ENCODE results near the gene R3HDM4.
A peak's percentile ranks its signal among the peaks of the same experiment; 100 is the strongest.

R3HDM4 gene

GRCh38 chr19:933553-933882, 20.5 kb upstream of the R3HDM4 start:
- H4K91ac ChIP-seq (ENCODE audit: low read depth, low read length, poor library complexity): no peak overlapping the region
- peaks cover 37 to 81% of the 10 kb centered on the region in 2 donors for H3K36me3 ChIP-seq (replicated peaks in 1 of 2; ENCODE audit: control insufficient read depth in 2 of 2, insufficient read depth in 2 of 2, low read length in 2 of 2)
- H3K23ac ChIP-seq (ENCODE audit: low read depth, low read length, poor library complexity): no peak overlapping the region
- no peak overlapping the region for H2AK5ac ChIP-seq (ENCODE audit: low read depth, low read length)
- H4K8ac ChIP-seq (ENCODE audit: low read depth, low read length): no peak overlapping the region
- no peak overlapping the region for H3K4ac ChIP-seq (ENCODE audit: low read length)
- H3K14ac ChIP-seq (ENCODE audit: low read length): no peak overlapping the region
- no peak overlapping the region for H3K27ac ChIP-seq (replicated peaks; ENCODE audit: low read length)
- DNase-seq (ENCODE audit: low spot score): no peak
- H2BK120ac ChIP-seq (ENCODE audit: low read depth, low read length): no peak overlapping the region
- no peaks in the 10 kb centered on the region for H3K27me3 ChIP-seq (ENCODE audit: control insufficient read depth in 3 of 3, insufficient read depth in 3 of 3, low read depth in 1 of 3, low read length in 3 of 3)
- no peak overlapping the region for H2BK12ac ChIP-seq (ENCODE audit: low read length)
- peak overlapping the region; percentile 18 for H3K4me2 ChIP-seq (ENCODE audit: insufficient read depth, low read length, poor library complexity, severe bottlenecking)
- H3K4me1 ChIP-seq (ENCODE audit: control insufficient read depth in 2 of 2, insufficient read depth in 1 of 2, low read depth in 1 of 2, low read length in 2 of 2): peaks cover 4 to 7% of the 10 kb centered on the region in 2 donors
- no peak overlapping the region for H2AFZ ChIP-seq (ENCODE audit: low read length)
- no peak overlapping the region for H2BK15ac ChIP-seq (ENCODE audit: low read length)
- no CpG with 5 or more reads among the region's 14 CpGs for WGBS, 2 donors (ENCODE audit: extremely low coverage in 2 of 2, insufficient read length in 2 of 2, insufficient replicate concordance in 1 of 2)
- no peak overlapping the region for H3K9ac ChIP-seq (ENCODE audit: low read depth, low read length, poor library complexity)
- H2BK5ac ChIP-seq (ENCODE audit: low read length): peak overlapping the region; percentile 90
- H3K9me3 ChIP-seq (replicated peaks in 1 of 2; ENCODE audit: control insufficient read depth in 2 of 2, insufficient read depth in 1 of 2, low read depth in 1 of 2, low read length in 2 of 2): peaks cover 0 to 3% of the 10 kb centered on the region in 2 donors
- peaks cover 35% of the 10 kb centered on the region for H3K79me1 ChIP-seq (ENCODE audit: low read depth, low read length)
- peak overlapping the region; percentile 81 for H3K18ac ChIP-seq (ENCODE audit: low read length)
- H3K4me3 ChIP-seq (ENCODE audit: low read length in 2 of 2): no peak overlapping the region

DNA sequence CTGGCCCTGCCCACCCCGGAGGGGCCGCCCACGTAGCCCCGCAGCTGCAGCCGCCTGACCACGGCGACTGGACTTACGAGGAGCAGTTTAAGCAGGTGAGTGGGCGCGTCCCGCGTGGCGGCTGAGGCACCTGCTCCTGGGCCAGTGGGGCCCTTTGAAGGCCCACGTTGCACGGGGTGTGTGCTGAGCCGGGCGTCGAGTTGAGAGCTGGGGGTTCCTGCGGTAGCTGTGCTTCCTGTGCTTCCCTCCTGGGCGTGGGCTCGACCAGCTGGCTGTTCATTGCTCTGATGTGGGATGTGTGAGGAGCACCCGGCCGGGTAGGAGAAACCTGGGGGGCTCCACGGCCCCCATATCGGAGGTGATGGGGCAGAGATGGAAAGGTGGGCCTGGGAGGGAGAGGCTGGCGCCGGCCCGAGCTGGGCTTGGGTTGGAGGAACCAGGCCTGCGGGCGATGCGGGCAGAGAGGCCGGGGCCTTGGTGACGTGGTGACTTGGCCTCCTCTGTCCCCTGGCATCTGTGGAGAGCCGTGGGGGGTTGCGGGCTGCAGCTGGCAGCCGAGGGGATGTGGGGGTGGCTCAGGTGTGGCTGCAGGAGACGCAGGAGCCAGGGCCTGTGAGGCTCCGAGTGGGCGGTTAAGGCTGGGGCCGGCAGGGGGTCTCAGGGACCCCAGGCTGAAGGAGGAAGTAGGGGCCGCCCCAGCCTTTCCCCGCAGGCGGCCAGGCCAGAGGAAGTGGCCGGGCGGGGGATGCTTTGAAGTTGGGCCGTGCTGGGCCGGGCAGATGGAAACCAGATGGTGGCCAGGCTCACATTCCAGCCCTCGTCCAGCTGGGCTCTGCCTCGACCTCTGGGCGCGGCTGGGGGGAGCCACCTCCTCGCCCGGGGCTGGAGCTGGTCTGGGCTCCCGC, 19.9 kb upstream of the R3HDM4 start:
- H4K91ac ChIP-seq (ENCODE audit: low read depth, low read length, poor library complexity): no peak overlapping the region
- DNase-seq (ENCODE audit: low spot score): no peak
- H3K27me3 ChIP-seq (ENCODE audit: control insufficient read depth in 3 of 3, insufficient read depth in 3 of 3, low read depth in 1 of 3, low read length in 3 of 3): no peaks in the 10 kb centered on the region
- H2AFZ ChIP-seq (ENCODE audit: low read length): no peak overlapping the region
- H3K18ac ChIP-seq (ENCODE audit: low read length): peak overlapping the region; percentile 94
- peak overlapping the region; percentile 59 for H3K27ac ChIP-seq (replicated peaks; ENCODE audit: low read length)
- H3K36me3 ChIP-seq (replicated peaks in 1 of 2; ENCODE audit: control insufficient read depth in 2 of 2, insufficient read depth in 2 of 2, low read length in 2 of 2): peaks cover 32 to 80% of the 10 kb centered on the region in 2 donors
- H3K4ac ChIP-seq (ENCODE audit: low read length): peak overlapping the region; percentile 84
- H2BK12ac ChIP-seq (ENCODE audit: low read length): peak overlapping the region; percentile 41
- peak overlapping the region; percentile 18 for H3K4me2 ChIP-seq (ENCODE audit: insufficient read depth, low read length, poor library complexity, severe bottlenecking)
- peak overlapping the region; percentile 81 for H2AK5ac ChIP-seq (ENCODE audit: low read depth, low read length)
- no peak overlapping the region for H2BK15ac ChIP-seq (ENCODE audit: low read length)
- H3K9me3 ChIP-seq (replicated peaks in 1 of 2; ENCODE audit: control insufficient read depth in 2 of 2, insufficient read depth in 1 of 2, low read depth in 1 of 2, low read length in 2 of 2): peaks cover 0 to 3% of the 10 kb centered on the region in 2 donors
- no peak overlapping the region for H2BK120ac ChIP-seq (ENCODE audit: low read depth, low read length)
- H4K8ac ChIP-seq (ENCODE audit: low read depth, low read length): peak overlapping the region; percentile 65
- H3K4me1 ChIP-seq (ENCODE audit: control insufficient read depth in 2 of 2, insufficient read depth in 1 of 2, low read depth in 1 of 2, low read length in 2 of 2): peaks cover 4 to 9% of the 10 kb centered on the region in 2 donors
- H3K23ac ChIP-seq (ENCODE audit: low read depth, low read length, poor library complexity): peak overlapping the region; percentile 43
- H3K14ac ChIP-seq (ENCODE audit: low read length): peak overlapping the region; percentile 94
- peak overlapping the region; percentile 90 for H2BK5ac ChIP-seq (ENCODE audit: low read length)
- peaks cover 34% of the 10 kb centered on the region for H3K79me1 ChIP-seq (ENCODE audit: low read depth, low read length)
- WGBS, 2 donors (ENCODE audit: extremely low coverage in 2 of 2, insufficient read length in 2 of 2, insufficient replicate concordance in 1 of 2): no CpG with 5 or more reads among the region's 54 CpGs
- H3K4me3 ChIP-seq (ENCODE audit: low read length in 2 of 2): no peak overlapping the region
- peak overlapping the region; percentile 81 for H3K9ac ChIP-seq (ENCODE audit: low read depth, low read length, poor library complexity)

DNA sequence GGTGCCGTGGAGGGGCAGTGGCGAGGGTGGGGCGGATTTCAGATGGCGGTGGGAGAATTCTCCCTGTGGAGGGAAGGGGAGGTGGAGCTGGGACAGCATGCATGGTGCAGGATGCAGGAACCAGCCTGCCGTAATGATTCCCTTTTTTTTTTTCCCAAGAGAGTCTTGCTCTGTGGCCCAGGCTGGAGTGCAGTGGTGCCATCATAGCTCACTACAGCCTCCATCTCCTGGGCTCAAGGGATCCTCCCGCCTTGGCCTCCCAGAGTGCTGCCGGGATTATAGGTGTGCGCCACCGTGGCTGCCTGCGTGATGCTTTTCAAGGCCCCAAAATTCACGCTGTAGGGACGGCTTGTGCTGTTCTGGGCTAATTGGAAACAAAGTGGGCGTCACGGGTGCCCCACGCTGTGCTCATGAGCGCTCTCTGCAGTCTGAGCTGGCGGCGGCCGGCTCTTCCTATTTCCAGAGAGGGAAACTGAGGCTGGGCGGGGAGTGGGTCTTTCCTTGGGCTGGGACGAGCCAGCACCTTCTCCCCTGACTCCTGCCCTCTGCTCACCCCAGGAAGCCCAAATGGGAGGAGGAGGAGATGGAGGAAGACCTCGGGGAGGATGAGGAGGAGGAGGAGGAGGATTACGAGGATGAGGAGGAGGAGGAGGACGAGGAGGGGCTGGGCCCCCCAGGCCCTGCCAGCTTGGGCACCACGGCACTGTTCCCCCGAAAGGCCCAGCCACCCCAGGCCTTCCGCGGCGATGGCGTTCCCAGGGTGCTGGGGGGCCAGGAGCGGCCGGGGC, 19.0 kb upstream of the R3HDM4 start:
- H3K27me3 ChIP-seq (ENCODE audit: control insufficient read depth in 3 of 3, insufficient read depth in 3 of 3, low read depth in 1 of 3, low read length in 3 of 3): no peaks in the 10 kb centered on the region
- H2BK15ac ChIP-seq (ENCODE audit: low read length): no peak overlapping the region
- DNase-seq (ENCODE audit: low spot score): no peak
- H3K9ac ChIP-seq (ENCODE audit: low read depth, low read length, poor library complexity): no peak overlapping the region
- no peak overlapping the region for H2BK120ac ChIP-seq (ENCODE audit: low read depth, low read length)
- peak overlapping the region; percentile 70 for H2AK5ac ChIP-seq (ENCODE audit: low read depth, low read length)
- no peak overlapping the region for H4K91ac ChIP-seq (ENCODE audit: low read depth, low read length, poor library complexity)
- WGBS, 2 donors (ENCODE audit: extremely low coverage in 2 of 2, insufficient read length in 2 of 2, insufficient replicate concordance in 1 of 2): no CpG with 5 or more reads among the region's 32 CpGs
- H3K4me1 ChIP-seq (ENCODE audit: control insufficient read depth in 2 of 2, insufficient read depth in 1 of 2, low read depth in 1 of 2, low read length in 2 of 2): peaks cover 8 to 12% of the 10 kb centered on the region in 2 donors
- H3K23ac ChIP-seq (ENCODE audit: low read depth, low read length, poor library complexity): peak overlapping the region; percentile 6
- H3K4me2 ChIP-seq (ENCODE audit: insufficient read depth, low read length, poor library complexity, severe bottlenecking): no peak overlapping the region
- no peak overlapping the region for H3K18ac ChIP-seq (ENCODE audit: low read length)
- no peak overlapping the region for H3K14ac ChIP-seq (ENCODE audit: low read length)
- no peak overlapping the region for H3K4ac ChIP-seq (ENCODE audit: low read length)
- no peak overlapping the region for H2AFZ ChIP-seq (ENCODE audit: low read length)
- peak overlapping the region; percentile 90 for H2BK5ac ChIP-seq (ENCODE audit: low read length)
- no peak overlapping the region for H3K4me3 ChIP-seq (ENCODE audit: low read length in 2 of 2)
- H3K9me3 ChIP-seq (replicated peaks in 1 of 2; ENCODE audit: control insufficient read depth in 2 of 2, insufficient read depth in 1 of 2, low read depth in 1 of 2, low read length in 2 of 2): no peaks in the 10 kb centered on the region
- H3K27ac ChIP-seq (replicated peaks; ENCODE audit: low read length): no peak overlapping the region
- peaks cover 32% of the 10 kb centered on the region for H3K79me1 ChIP-seq (ENCODE audit: low read depth, low read length)
- H3K36me3 ChIP-seq (replicated peaks in 1 of 2; ENCODE audit: control insufficient read depth in 2 of 2, insufficient read depth in 2 of 2, low read length in 2 of 2): peaks cover 28 to 77% of the 10 kb centered on the region in 2 donors
- H2BK12ac ChIP-seq (ENCODE audit: low read length): peak overlapping the region; percentile 41
- H4K8ac ChIP-seq (ENCODE audit: low read depth, low read length): no peak overlapping the region

DNA sequence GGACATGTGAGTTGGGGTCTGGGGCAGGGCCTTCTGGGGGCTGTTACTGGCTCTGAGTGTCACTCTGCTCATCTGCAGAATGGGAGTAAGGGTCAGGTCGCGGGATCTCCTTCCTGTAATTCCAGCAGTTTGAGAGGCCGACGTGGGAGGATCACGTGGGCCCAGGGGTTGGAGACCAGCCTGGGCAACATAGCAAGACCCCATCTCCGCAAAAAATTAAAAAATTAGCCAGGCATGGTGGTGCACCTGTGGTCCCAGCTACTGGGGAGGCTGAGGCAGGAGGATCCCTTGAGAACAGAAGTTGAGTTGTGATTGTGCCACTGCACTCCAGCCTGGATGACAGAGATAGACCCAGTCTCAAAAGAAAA, 16.9 kb upstream of the R3HDM4 start:
- Histone ChIP-seq H3K4me1 (ENCODE audit: control insufficient read depth in 2 of 2, insufficient read depth in 1 of 2, low read depth in 1 of 2, low read length in 2 of 2) (peaks cover 10 to 13% of the 10 kb centered on the region in 2 donors), H4K91ac (ENCODE audit: low read depth, low read length, poor library complexity) (no peak overlapping the region), H3K14ac (ENCODE audit: low read length) (no peak overlapping the region)

More for the DNA sequence above, 16.9 kb upstream of the R3HDM4 start:
- Histone ChIP-seq H3K27me3 (ENCODE audit: control insufficient read depth in 3 of 3, insufficient read depth in 3 of 3, low read depth in 1 of 3, low read length in 3 of 3) (peaks cover 0 to under 1% (median 0%) of the 10 kb centered on the region in 3 experiments), H2BK5ac (ENCODE audit: low read length) (no peak overlapping the region), H3K23ac (ENCODE audit: low read depth, low read length, poor library complexity) (no peak overlapping the region), H3K79me1 (ENCODE audit: low read depth, low read length) (peaks cover 25% of the 10 kb centered on the region), H3K4me3 (ENCODE audit: low read length in 2 of 2) (no peak overlapping the region), H2BK12ac (ENCODE audit: low read length) (no peak overlapping the region), H3K18ac (ENCODE audit: low read length) (no peak overlapping the region), H3K9me3 (replicated peaks in 1 of 2; ENCODE audit: control insufficient read depth in 2 of 2, insufficient read depth in 1 of 2, low read depth in 1 of 2, low read length in 2 of 2) (no peaks in the 10 kb centered on the region), H3K27ac (replicated peaks; ENCODE audit: low read length) (no peak overlapping the region), H4K8ac (ENCODE audit: low read depth, low read length) (no peak overlapping the region), H3K4ac (ENCODE audit: low read length) (no peak overlapping the region), H3K36me3 (replicated peaks in 1 of 2; ENCODE audit: control insufficient read depth in 2 of 2, insufficient read depth in 2 of 2, low read length in 2 of 2) (peaks cover 25 to 61% of the 10 kb centered on the region in 2 donors), H3K9ac (ENCODE audit: low read depth, low read length, poor library complexity) (no peak overlapping the region), H3K4me2 (ENCODE audit: insufficient read depth, low read length, poor library complexity, severe bottlenecking) (no peak overlapping the region), H2BK120ac (ENCODE audit: low read depth, low read length) (no peak overlapping the region), H2AK5ac (ENCODE audit: low read depth, low read length) (no peak overlapping the region), H2AFZ (ENCODE audit: low read length) (no peak overlapping the region), H2BK15ac (ENCODE audit: low read length) (no peak overlapping the region)
- WGBS, 2 donors (ENCODE audit: extremely low coverage in 2 of 2, insufficient read length in 2 of 2, insufficient replicate concordance in 1 of 2): no CpG with 5 or more reads among the region's 6 CpGs
- no peak for DNase-seq (ENCODE audit: low spot score)
